ENCODE data around the gene LENG8.

DNA sequence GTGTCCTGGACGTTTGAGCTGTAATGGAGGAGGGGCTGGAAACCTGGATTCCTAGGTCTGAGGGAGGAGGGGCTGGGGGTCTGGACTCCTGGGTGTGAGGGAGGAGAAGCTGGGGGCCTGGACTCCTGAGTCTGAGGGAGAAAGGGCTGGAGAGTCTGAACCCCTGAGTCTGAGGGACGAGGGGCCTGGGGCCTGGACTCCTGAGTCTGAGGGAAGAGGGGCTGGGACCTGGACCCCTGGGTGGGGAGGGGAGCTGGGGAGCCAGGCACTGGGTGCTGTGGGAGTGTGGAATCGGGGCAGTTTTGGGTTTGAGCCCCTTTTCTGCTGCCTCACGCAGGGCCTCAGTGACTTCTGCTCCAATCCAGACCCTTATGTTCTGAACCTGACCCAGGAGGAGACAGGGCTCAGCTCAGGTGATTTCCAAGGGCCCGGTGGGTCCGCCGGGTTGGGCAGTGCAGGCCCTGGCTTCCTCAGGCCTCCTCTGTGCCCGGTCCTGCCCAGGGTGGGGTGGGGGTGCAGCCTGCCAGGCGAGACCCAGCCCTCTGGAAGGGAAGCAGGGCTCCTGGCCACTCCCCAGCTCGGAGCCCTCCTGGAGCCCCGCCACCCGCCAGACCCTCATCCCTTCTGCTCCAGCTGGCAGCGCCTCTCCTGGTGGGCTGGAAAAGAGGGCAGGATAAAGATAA is 19.3 kb upstream of the LENG8 start:
- TF ChIP-seq, protein P1, sequence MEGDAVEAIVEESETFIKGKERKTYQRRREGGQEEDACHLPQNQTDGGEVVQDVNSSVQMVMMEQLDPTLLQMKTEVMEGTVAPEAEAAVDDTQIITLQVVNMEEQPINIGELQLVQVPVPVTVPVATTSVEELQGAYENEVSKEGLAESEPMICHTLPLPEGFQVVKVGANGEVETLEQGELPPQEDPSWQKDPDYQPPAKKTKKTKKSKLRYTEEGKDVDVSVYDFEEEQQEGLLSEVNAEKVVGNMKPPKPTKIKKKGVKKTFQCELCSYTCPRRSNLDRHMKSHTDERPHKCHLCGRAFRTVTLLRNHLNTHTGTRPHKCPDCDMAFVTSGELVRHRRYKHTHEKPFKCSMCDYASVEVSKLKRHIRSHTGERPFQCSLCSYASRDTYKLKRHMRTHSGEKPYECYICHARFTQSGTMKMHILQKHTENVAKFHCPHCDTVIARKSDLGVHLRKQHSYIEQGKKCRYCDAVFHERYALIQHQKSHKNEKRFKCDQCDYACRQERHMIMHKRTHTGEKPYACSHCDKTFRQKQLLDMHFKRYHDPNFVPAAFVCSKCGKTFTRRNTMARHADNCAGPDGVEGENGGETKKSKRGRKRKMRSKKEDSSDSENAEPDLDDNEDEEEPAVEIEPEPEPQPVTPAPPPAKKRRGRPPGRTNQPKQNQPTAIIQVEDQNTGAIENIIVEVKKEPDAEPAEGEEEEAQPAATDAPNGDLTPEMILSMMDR (IDR thresholded peaks at IDR 0.05), result no peak
- no peak for TF ChIP-seq POLR2A (IDR thresholded peaks at IDR 0.05)
